ENCODE results near the gene CMPK2.
"Not testable (repeated sequence)": the region's sequence is repeated elsewhere in the genome, so short reads cannot be mapped to it uniquely, and the experiment has no call there.

Gene CMPK2

DNA sequence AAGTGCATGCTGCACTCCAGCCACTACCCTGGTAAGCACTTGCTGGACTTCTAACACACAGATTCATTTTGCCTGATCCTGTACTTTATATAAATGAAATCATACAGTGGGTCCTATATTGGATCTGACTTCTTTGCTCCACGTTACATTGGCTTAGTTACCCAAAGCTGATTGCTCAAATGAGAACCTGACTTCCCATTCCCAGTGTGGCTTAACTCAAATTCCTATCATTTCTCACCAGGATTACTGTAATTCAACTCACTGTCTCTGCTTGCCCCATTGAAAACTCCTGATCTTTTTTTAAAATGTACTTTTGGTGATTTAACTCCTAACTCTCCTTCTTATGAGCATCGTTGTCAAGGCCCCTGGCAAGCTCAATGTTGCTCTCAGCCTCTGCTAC, 13.3 kb upstream of the CMPK2 start:
- no peak for DNase-seq

DNA sequence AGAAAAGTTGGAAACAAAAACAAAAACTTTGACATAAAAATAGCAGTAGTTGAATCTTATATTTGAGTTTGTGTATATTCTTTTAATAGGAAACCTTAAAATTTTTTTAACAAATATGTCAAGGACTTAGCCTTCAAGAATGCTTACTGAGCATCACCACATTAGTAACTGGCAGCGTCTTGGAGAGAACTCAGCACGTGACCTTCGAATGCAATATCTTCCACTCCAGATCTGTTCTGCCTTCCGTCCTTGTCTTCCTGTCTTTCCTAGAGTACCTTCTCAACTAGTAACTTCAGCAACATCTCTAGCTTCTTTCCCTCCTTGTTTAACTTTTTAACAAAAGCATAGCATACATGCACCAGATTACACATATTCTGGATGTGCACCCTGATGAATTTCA, 12.8 kb upstream of the CMPK2 start:
- no peak for DNase-seq

DNA sequence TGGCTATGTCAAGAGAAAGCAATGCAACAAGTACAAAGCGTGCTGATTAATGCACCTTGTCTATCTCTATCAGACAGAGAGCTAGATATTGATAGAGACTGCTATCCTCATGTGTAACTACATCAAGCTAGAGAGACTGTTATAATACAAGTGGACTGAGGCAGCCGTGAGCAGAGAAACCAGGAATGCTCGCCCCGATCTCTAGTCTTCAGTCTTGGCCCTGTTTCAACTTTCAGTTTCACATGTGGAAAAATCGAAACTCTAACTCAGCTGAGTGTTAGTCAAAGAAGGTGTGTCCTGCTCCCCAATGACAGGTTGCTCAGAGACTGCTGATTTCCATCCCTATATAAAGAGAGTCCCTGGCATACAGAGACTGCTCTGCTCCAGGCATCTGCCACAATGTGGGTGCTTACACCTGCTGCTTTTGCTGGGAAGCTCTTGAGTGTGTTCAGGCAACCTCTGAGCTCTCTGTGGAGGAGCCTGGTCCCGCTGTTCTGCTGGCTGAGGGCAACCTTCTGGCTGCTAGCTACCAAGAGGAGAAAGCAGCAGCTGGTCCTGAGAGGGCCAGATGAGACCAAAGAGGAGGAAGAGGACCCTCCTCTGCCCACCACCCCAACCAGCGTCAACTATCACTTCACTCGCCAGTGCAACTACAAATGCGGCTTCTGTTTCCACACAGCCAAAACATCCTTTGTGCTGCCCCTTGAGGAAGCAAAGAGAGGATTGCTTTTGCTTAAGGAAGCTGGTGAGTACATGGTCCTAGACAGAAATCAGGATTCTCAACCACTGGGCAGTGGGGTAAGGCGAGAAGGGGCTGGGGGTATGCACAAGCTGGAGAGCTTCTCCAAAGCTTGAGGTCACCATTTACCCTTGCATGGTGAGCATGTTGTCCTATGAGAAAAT, 11.9 kb upstream of the CMPK2 start, which contains the start of gene RSAD2:
Gene RSAD2 (plus strand): TSS at position 376 of the 903 bp plus-strand sequence. CDS start 24 bp downstream, at position 400.
- no peak for DNase-seq

DNA sequence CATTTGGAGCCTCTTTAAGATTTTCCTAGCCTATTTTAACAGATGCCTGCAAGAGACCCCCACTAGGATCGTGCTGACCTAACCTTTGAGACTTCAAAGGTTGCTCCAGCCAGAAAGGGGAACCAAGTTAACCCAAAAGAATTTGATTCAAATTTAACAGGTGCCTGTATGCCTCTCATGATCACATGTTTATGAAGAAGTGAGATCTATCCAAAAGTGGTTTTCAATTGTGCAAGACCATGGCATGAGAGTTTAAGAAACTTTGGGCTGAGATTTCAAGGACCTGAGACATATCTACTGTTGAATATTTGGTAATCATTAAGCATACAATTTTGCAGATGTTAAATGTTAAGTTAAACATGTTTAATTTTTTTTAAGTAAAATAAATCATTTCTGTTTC, 10.6 kb upstream of the CMPK2 start:
- no peak for DNase-seq

DNA sequence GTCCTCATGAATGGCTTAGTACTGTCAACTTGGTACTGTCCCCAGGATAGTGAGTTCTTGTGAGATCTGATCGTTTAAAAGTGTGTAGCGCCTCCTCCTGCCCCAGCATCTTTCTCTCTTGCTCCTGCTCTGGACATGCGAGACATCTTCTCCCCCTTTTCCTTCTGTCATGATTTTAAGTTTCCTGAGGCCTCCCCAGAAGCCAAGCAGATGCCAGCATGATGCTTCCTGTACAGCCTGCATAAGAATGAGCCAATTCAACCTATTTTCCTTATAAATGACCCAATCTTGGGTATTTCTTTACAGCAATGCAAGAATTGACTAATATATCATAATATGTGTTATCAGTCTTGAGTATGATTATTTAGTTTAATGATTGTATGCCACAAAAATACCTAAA, 8.3 kb upstream of the CMPK2 start:
- no peak for DNase-seq

DNA sequence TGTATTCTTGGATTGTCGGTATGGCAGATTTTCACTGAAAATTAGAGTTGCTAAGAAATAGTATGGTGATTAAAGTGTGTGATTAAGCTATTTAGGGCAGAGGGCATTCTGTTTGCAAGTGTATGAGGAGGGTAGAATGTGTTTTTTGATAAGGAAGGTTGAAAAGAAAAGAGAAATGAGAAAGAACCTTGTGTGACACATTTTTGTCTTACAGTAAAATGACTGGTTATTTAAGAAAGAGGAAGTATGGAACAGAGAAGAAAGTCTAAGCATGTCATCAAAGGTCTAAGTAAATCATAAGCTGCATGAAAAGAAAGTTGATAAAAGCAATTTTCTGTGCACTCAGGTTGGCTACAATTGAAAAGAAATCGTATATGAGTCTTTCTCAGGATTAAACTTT, 6.7 kb upstream of the CMPK2 start:
- no peak for DNase-seq

DNA sequence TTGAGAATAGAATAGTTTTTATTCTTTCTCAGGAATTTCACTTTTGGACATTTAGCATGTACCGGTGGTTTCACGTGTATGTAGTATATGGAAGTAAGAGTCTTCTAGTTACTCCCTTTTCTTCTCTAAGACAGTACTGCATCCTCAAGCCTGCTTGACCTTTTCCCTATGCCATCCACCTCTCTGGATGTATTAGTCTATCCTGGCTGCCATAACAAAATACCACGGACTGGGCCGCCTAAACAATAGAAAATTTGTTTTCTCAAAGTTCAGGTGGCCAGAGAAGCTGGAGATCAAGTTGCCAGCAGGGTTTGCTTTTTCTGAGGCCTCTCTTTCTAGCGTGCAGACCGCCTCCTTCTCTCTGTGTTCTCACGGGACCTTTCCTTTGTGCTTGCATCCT, 1.3 kb upstream of the CMPK2 start:
- DNase-seq = no peak

DNA sequence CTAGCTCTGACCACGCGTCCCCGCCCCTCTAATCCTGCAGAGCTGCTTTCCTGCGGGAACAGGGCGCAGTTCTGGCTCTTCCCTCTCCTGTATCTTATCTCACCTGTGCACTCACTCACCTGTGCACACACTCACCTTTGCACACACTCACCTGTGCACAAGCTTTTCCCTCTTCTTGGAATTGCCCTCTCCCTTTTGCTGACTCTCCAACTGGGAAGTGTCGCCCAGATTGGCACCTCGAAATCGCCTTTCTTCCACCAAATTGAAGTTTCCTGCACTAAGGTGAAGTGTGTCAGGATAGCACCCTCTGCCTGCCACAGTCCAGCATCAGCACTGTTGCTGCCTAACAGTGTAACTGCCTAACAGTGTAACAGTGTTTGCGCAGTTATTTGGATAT, 566 bp upstream of the CMPK2 start:
- peak; percentile 17 for DNase-seq

DNA sequence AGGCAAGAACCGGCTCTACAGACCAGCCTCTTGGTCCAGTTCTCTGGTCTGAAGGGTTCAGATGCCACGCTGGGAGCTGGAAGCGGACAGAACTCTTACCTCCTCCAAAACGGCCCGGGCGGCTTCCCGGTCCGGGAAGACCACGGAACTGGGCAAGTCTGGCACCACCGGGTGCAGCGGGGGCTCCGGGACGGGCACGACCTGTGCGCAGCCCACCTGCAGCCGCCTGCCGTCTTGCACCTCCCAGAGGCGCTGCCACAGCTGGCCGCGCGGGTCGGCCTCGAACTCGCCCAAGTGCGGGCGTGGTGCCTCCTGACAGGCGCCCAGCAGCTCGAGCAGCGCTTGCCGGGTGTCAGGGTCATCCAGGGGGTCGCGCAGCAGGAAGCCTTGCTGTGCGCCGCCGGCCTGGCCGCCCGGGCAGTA, 773 bp downstream of the CMPK2 start:
- DNase-seq = no peak

DNA sequence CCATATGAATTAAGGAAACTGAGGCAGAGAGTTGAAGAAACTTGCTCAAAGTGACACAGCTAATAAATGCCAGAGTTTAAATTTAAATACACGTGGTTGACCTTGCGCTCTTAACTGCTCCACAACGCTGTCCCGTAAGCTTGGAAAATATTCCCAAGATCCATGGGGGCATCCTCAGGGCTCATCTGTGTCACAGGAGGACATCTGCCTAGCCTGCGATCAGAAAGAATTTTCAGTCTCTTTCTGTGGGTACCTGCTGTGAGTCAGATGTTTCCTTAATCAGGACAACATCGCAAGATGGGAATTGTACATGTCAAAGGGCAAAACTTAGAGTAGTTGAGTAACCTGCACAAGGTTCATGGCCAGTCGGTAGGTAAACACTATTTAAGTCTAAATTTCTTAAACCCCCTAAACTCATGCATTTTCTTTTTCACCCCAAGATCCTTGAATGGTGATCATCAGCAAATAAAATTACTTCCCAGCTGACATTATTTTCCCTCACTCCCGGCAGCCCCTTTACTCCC, 1.4 kb downstream of the CMPK2 start:
- DNase-seq = no peak

DNA sequence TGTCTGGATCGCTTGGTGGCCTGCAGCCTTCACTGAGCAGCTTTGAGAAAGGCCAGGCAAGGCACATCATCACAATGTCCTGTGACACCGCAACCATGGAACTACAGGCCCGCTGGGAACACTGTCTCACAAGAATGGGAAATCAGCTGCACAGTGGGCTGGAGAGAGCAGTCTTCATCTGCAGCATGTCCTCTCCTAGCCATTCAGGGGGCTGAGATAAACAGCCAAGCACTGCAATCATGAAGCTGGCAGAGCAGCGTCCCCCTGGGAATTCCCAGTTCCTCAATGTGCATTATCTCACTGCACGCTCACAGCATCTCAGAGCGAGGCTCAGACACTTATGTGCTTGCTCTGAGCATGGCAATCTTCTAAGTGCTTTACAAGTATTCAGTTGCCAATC, 1.9 kb downstream of the CMPK2 start:
- DNase-seq = no peak

DNA sequence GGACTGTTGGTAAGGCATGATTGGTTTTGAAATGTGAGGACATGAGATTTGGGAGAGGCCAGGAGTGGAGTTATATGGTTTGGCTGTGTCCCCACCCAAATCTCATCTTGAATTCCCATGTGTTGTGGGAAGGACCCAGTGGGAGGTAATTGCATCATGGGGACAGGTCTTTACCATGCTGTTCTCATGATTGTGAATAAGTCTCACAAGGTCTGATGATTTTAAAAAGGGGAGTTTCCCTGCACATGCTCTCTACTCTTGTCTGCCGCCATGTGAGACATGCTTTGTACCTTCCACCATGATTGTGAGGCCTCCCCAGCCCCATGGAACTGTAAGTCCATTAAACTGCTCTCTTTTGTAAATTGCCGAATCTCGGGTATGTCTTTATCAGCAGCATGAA, 5.4 kb downstream of the CMPK2 start:
- no peak for DNase-seq

DNA sequence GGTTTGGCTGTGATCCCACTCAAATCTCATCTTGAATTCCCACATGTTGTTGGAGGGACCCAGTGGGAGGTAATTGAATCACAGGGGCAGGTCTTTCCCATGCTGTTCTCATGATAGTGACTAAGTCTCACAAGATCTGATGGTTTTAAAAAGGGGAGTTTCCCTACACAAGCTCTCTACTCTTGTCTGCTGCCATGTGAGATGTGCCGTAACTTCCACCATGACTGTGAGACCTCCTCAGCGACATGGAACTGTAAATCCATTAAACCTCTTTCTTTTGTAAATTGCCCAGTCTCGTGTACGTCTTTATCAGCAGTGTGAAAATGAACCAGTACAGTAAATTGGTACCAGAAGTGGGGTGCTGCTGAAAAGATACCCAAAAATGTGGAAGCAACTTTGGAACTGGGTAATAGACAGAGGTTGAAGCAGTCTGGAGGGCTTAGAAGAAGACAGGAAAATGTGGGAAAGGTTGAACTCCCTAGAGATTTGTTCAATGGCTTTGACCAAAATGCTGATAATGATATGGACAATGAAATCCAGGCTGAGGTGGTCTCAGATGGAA, 7.2 kb downstream of the CMPK2 start:
- not testable (repeated sequence) for DNase-seq

DNA sequence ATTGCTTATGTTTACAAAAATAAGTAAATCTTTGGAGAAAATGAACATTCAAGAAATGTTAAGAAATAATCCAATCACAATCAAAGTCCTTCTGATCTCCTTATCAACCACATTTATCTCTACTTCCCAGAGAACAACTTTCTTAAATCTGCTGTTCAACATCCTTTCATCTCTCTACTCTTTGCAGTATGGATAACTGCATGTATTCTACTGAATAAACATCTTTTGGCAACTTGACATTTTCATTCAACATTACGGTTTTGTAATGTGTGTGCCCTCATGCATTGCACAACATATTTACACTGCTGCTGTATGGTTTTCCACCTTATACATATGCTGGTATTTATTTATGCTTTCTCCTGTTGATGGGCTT, 9.2 kb downstream of the CMPK2 start:
- DNase-seq = no peak

DNA sequence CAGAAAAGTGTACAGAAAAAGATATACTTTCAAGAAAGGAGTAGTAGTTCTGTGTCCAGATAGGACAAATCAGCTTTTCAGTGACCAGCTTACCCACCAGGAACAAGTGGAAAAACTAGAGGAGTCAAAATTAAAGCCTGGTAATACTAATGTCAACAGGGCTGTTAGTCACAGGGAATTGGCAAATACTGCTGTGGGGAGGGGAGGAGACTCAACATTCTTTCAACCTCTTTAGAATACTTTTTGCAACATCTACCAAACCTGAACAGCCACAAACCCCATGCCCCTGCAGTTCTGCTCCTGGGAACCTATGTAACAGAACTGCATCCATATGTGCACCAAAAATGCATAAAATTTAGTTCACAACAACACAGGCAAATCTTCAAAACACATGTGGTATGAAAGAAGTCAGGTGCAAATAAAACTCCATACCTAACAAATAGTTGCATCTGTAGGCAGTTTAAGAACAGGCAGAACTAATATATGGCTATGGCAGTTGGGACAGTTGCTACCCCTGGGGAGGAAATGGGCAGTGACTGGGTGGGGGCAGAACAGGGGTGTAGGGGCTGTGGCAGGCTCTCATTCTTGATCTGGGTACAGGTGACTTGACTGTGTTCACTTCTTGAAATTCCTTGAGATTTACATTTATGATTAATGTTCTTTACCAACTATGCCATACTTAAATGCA, 9.7 kb downstream of the CMPK2 start:
- DNase-seq = no peak

DNA sequence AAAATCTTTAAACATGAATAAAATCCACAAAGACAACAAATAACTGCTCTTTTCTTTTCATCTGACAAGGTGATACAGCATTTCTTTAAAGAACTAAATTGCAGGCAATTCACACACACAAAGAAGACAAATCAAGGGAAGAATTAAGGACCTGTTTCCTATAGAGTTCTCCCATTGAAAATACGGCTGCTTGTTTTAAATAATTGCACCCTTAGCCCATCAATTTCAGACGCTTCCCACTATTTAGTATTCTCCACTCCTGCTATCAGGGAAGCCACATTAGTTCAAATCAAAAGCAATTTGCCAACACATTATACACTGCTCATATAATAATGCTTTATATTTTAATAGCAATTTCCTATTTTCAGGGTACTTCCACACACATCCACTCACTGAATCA, 11.3 kb downstream of the CMPK2 start:
- no peak for DNase-seq

DNA sequence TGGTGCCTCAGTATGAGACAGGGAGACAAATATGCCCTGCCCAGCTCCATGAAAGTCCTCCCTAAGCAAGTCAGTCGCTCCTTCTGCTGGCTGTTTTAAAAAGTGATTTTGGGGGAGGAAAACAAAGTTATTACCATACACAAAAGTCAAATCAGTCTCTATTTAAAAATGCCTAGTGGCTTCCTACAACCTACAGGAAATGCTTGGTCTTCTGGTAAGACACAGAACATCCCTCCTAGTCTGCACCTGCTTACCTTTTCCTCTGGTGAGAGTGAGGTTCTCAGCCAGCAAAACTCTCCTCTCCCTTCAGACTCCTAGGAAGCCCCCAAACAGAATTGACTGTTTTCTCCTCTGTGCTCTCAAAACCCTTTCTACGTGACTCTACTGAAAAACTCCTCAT, 13.5 kb downstream of the CMPK2 start:
- no peak for DNase-seq

DNA sequence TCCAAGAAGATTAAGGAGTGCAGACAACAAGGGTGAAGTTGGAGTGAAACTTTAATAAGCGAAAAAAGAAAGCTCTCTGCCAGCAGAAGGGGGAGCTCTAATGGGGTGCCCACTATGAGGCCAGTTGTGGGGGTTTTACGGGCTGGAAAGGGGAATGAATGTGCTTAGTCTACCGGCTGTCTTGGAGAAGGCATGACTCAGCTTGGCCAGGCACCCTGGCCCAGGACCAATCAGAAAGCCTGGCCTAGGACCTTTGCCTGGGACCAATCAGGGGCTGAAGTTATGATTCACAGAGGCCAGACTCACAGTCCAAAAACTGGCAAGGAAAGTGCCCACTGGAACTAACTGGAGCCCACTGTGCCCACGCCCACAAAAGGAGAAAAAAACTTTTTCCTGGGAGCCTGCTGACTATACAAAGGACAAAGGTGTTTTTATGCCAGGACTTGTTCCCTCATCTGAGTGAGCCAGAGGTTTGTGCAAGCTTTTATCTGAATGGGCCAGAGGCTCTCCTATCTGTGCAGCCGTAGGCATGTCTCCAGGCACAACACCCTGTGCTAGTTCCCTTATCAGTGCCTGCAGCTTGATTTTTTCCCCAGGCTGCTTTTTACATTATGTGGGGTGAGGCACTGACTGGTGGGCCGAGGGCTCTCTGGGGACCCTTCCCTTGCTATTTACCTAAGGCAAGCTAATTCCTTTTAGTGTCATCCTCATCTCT, 18.6 kb downstream of the CMPK2 start:
- no peak for DNase-seq

DNA sequence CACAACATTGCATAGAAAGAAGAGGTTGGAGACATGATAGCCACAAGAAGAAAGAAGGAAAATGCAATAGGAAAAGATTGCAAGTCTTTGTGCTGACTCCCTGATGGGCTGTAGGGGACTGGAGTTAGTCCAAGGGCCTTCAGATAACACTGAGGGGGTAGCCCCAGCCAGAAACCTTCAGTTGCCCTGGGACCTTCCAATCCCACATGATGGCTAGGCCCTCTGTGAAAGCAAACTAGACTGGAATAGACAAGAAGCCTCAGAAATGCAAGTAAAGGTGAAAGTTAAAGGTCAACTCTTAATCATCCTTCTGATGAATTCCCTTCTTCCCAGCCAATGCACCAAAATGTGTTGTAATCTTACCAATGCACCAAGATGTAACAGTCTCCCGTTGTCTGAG, 19.2 kb downstream of the CMPK2 start:
- no peak for DNase-seq

DNA sequence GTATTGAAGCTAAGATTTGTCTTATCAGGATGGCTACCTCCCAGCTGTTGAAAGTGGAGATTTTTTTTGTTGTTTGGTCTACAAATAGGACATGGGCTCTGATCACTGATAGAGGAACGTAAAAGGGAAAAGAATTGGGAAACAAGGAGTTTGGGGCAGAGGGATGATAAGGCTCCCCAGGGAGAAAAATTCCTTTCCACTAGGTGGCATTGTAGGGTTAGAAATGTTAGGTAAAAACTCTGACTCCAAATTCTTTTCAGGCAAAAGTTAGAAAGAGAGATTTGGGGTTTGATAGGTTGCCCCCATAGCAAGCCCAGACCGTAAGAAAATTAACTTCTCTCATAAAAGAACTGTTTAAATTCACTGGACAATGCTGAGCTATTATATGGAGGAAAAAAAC, 19.8 kb downstream of the CMPK2 start:
- DNase-seq = no peak

DNA sequence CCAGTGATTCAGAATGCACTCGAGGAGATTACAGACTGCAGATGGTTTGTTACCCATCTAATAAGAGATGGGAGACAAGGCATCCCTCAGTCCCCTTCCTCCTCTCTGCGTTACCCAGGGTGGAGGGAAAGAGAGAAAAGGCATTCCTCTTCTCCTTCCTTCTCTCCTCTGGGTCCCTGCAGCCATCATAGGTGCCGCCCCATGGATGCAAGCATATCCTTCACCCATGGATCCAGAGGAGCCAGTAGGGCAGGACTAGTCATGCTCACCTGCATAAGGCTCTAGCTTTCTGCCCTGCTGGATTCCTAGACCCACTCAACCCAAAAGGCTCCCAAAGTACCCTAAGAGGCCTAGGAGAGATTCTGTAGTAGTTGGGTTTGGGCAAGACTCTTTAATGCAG, 20.4 kb downstream of the CMPK2 start:
- DNase-seq = no peak

DNA sequence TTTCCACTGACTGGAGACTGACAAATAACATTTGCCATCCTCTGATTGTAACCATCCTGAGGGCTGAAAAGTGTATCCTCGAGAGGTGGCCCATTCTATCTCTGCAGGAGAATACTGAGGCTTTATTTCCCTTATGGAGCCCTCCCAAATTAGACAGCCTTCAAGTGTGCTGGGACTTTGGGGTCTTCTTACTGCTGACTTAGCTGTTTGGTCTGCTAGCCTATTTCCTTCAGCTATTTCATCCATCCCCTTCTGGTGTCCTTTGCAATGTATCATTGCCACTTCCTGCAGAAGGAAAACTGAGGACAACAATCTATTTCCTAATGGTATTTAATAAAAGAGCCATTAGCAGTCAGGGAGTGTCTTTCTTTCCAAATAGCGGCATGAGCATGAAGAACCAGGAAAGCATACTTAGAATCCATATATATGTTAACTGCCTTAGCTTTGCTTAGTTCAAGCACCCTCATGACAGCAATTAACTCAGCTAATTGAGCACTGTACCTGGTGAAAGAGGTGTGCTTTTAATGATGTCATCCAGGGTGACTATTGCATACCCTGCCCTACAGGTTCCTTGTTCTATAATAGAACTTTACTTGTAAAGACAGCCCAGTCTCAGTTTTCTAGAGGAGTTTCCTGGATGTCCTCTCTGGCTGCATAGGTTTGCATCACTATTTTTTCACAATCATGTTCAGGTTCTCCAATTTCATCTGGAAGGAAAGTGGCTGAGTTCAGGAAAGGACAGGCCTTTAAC, 24.0 kb downstream of the CMPK2 start:
- no peak for DNase-seq

Measured in T-helper 9 cell (primary cell).